Medulla oblongata (tissue), 1 donor: ENCODE data around the gene SYT15B.
"Not testable (repeated sequence)": the region's sequence is repeated elsewhere in the genome, so short reads cannot be mapped to it uniquely, and the experiment has no call there.

Experiments used
- DNase-seq: peaks from one replicate; pipeline ENCODE4 v3.0.0-alpha.2; 2015; ENCODE audit errors: extremely low spot score

The SYT15B gene

GRCh38 chr10:47763554-47764175, at the start of gene SYT15B:
TSS of gene SYT15B (minus strand) at chr10:47763592. CDS start at chr10:47762640, 952 bp downstream.
- not testable (repeated sequence) for DNase-seq

- not testable (repeated sequence) for DNase-seq
Measured at GRCh38 chr10:47779590-47779989, 16.2 kb upstream of the SYT15B start.

- peak; percentile 66 for DNase-seq
Measured at GRCh38 chr10:47775361-47776231, 12.2 kb upstream of the SYT15B start.

GRCh38 chr10:47770745-47771144, 7.4 kb upstream of the SYT15B start:
- not testable (repeated sequence) for DNase-seq

- not testable (repeated sequence) for DNase-seq
Measured at GRCh38 chr10:47768578-47769115, 5.3 kb upstream of the SYT15B start.

- DNase-seq, result peak; percentile 7
Measured at GRCh38 chr10:47768085-47768484, 4.7 kb upstream of the SYT15B start.

GRCh38 chr10:47767236-47767635, 3.8 kb upstream of the SYT15B start:
- not testable (repeated sequence) for DNase-seq

GRCh38 chr10:47765232-47765631, 1.8 kb upstream of the SYT15B start:
- DNase-seq, result not testable (repeated sequence)

GRCh38 chr10:47762674-47763553, 478 bp downstream of the SYT15B start:
- DNase-seq, result not testable (repeated sequence)

- DNase-seq, result not testable (repeated sequence)
Measured at GRCh38 chr10:47758855-47759254, 4.5 kb downstream of the SYT15B start.

GRCh38 chr10:47756169-47756568, 7.2 kb downstream of the SYT15B start:
- not testable (repeated sequence) for DNase-seq

- DNase-seq, result not testable (repeated sequence)
Measured at GRCh38 chr10:47753871-47754270, 9.5 kb downstream of the SYT15B start.

GRCh38 chr10:47753176-47753575, 10.2 kb downstream of the SYT15B start:
- not testable (repeated sequence) for DNase-seq

- DNase-seq, result not testable (repeated sequence)
Measured at GRCh38 chr10:47751821-47752220, 11.6 kb downstream of the SYT15B start.

GRCh38 chr10:47750360-47750759, 13.0 kb downstream of the SYT15B start:
- not testable (repeated sequence) for DNase-seq

- peak; percentile 1 for DNase-seq
Measured at GRCh38 chr10:47746780-47747376, 16.5 kb downstream of the SYT15B start.

- not testable (repeated sequence) for DNase-seq
Measured at GRCh38 chr10:47744881-47745280, 18.5 kb downstream of the SYT15B start.

- peak; percentile 1 for DNase-seq
Measured at GRCh38 chr10:47743611-47744550, 19.5 kb downstream of the SYT15B start.

GRCh38 chr10:47740868-47741267, 22.5 kb downstream of the SYT15B start:
- DNase-seq, result not testable (repeated sequence)

- DNase-seq, result not testable (repeated sequence)
Measured at GRCh38 chr10:47730911-47731310, 32.5 kb downstream of the SYT15B start.
